HS-27A (cell line): ENCODE results near the gene SMARCD1.
"Not testable (repeated sequence)": the region's sequence is repeated elsewhere in the genome, so short reads cannot be mapped to it uniquely, and the experiment has no call there.

ENCODE experiments used
- DNase-seq: peaks from one replicate; pipeline ENCODE4 v3.0.0-alpha.2; 2012; ENCODE audit warnings: low read depth, missing footprints

The SMARCD1 gene

DNA sequence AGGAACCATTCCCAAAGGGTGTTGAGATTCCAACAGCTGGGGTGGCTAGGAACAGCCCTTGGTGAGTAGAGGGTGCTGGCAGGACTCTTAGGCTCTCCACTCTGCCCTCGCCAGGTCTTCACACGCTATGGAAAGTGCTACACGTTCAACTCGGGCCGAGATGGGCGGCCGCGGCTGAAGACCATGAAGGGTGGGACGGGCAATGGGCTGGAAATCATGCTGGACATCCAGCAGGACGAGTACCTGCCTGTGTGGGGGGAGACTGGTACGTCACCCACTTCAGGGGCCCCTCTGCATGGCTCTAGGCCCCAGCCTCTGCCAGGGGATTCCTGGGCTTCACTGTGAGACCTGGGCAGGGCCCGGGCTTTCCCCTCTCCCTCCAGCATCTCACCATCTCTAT is 8.0 kb upstream of the SMARCD1 start:
- DNase-seq: no peak

GRCh38 chr12:50078281-50078680 is 6.9 kb upstream of the SMARCD1 start:
- no peak for DNase-seq

- no peak for DNase-seq
Measured at GRCh38 chr12:50079771-50080170, 5.4 kb upstream of the SMARCD1 start.

- DNase-seq: no peak
Measured at GRCh38 chr12:50081096-50081808, 3.9 kb upstream of the SMARCD1 start.

GRCh38 chr12:50082644-50083043 is 2.5 kb upstream of the SMARCD1 start:
- no peak for DNase-seq

DNA sequence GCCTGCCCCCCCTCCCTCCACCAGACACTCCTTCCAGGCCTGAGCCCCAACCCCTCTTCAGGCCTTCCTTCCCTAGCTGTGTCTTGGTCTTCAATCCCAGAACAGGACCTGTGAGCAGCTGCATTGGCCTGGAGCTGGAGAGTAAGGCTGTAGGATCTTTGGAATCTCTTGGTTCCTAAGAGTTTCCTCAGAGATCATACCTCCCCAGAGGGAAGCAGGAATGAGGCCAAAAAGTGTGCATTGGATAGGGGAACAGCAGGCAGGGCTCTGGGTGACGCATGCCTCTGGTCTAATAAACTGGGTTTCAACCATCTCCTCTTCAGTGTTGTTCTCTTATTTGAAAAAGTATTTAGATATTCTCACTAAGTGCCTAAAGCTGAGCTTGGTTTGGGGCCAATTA is 1.8 kb upstream of the SMARCD1 start:
- no peak for DNase-seq

DNA sequence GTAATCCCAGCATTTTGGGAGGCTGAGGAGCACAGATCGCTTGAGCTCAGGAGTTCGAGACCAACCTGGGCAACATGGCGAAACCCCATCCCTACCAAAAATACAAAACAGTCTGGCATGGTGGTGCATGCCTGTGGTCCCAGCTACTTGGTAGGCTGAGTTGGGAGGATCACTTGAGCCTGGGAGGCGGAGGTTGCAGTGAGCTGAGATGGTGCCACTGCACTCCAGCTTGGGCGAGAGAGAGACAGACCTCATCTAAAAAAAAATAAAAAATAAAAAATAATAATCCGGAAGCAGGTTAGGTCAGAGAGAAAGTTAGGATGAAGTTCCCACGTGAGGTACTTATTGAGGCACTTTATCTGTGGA is 750 bp upstream of the SMARCD1 start:
- not testable (repeated sequence) for DNase-seq

GRCh38 chr12:50085615-50086072 is 502 bp downstream of the SMARCD1 start:
- no peak for DNase-seq

GRCh38 chr12:50086148-50086547 is 1.0 kb downstream of the SMARCD1 start:
- no peak for DNase-seq

GRCh38 chr12:50087151-50087550 is 2.0 kb downstream of the SMARCD1 start:
- DNase-seq: no peak

- no peak for DNase-seq
Measured at GRCh38 chr12:50087995-50088394, 2.9 kb downstream of the SMARCD1 start.

- DNase-seq: no peak
Measured at GRCh38 chr12:50088577-50089335, 3.6 kb downstream of the SMARCD1 start.

- DNase-seq: no peak
Measured at GRCh38 chr12:50089730-50090129, 4.6 kb downstream of the SMARCD1 start.

GRCh38 chr12:50090391-50090790 is 5.2 kb downstream of the SMARCD1 start:
- DNase-seq: no peak

- DNase-seq: no peak
Measured at GRCh38 chr12:50097952-50098351, 12.8 kb downstream of the SMARCD1 start.

- no peak for DNase-seq
Measured at GRCh38 chr12:50099302-50100008, 14.3 kb downstream of the SMARCD1 start.

- no peak for DNase-seq
Measured at GRCh38 chr12:50100561-50100960, 15.4 kb downstream of the SMARCD1 start.

DNA sequence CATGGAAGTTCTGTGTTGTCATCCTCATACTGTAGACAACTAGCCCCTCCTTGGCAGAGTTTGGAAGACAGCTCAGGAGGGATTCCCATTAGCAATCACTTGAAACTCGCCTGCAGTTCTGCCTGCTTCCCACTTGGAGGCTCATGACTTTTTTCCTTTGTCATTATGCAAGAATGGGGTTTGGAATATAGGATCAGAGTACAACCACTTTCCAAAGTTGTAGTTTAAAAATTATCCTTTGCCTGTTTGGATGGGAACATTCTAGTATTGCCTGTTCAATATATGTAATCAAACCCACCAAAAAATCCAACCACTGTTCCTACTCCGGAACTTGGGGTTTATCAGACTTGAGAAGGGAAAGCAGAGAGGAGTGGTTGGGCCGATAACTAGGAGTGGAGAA is 16.5 kb downstream of the SMARCD1 start:
- DNase-seq: no peak

DNA sequence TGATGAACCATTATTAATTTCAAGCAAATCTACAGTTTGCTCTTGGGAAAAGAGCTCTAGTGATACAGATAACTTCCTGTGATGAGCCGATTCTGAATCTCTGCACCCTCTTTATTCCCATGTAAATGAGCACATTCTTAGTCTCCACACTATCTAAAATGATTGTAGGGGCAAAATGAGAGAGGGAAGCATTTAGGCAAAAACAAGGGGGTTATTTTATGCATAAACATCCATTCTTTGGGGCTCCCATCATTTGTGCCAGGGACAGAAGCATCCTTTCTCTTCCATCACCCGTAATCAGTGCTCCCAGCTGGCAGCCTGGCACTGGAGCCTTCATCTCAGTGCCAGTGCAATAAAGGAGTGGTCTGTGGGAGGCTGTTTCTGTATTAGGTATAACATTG is 17.0 kb downstream of the SMARCD1 start:
- no peak for DNase-seq

DNA sequence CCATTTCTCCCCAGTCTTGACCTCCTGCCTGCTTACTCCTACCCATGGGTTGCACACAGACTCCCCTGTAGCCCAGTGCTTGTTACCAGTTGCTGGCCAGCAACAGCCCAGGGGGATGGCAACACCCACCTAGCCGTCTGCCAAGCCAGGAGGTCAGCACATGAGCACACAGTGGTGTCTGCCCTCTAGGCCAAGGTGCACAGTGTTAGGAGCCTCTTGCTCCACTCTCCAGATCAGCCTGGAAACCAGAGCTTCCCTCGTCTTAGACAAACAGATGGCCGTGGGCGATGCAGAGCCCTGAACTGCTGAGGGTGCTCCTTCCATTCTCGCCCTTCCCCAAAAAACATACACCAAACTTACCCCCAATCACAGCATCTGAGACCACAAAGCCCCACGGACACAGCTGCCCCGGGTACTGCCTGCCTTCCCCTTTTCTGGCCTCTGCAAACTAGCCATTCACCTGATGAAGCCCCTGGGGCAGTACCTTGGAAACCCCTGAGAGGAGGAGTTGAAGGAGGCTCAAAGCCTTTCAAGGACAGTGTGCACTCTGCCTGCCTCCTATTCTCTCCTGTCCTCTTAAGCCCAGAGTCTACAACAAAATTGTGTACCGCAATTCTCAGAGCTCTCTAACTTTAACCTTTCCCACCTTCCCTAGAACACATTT is 17.6 kb downstream of the SMARCD1 start:
- DNase-seq: no peak

GRCh38 chr12:50103351-50103750 is 18.2 kb downstream of the SMARCD1 start:
- no peak for DNase-seq

GRCh38 chr12:50103767-50104321 is 18.7 kb downstream of the SMARCD1 start, which contains the start of gene GPD1:
GPD1 (plus strand) TSS chr12:50104008; CDS start chr12:50104051, 43 bp downstream.
- DNase-seq: no peak
